ENCODE measurements around the gene TESK2. TPM values are rescaled to one million over a fixed set of nuclear protein-coding genes. Genes with fewer than 3 reads are reported as not detected.
A peak's percentile ranks its signal among the peaks of the same experiment; 100 is the strongest.

The TESK2 gene, protein sequence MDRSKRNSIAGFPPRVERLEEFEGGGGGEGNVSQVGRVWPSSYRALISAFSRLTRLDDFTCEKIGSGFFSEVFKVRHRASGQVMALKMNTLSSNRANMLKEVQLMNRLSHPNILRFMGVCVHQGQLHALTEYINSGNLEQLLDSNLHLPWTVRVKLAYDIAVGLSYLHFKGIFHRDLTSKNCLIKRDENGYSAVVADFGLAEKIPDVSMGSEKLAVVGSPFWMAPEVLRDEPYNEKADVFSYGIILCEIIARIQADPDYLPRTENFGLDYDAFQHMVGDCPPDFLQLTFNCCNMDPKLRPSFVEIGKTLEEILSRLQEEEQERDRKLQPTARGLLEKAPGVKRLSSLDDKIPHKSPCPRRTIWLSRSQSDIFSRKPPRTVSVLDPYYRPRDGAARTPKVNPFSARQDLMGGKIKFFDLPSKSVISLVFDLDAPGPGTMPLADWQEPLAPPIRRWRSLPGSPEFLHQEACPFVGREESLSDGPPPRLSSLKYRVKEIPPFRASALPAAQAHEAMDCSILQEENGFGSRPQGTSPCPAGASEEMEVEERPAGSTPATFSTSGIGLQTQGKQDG
- total RNA-seq: 1 to 10 TPM; 3.7 to 8.7 TPM
- polyA plus RNA-seq: 1 to 10 TPM; 1.8 to 3.6 TPM
- long read RNA-seq, donor 1, partial matches to known transcripts: 257 of 281 reads
- long read RNA-seq, donor 1, other reads (novel, unspliced or antisense): 21 of 281 reads
- long read RNA-seq, donor 2, partial matches to known transcripts: 0 of 1 reads
- long read RNA-seq, donor 2, other reads (novel, unspliced or antisense): 0 of 1 reads
- long read RNA-seq, donor 3: 0 reads
- long read RNA-seq, donor 4, partial matches to known transcripts: 0 of 1 reads
- long read RNA-seq, donor 4, other reads (novel, unspliced or antisense): 0 of 1 reads
- long read RNA-seq, donor 5, partial matches to known transcripts: 0 of 2 reads
- long read RNA-seq, donor 5, other reads (novel, unspliced or antisense): 0 of 2 reads

DNA sequence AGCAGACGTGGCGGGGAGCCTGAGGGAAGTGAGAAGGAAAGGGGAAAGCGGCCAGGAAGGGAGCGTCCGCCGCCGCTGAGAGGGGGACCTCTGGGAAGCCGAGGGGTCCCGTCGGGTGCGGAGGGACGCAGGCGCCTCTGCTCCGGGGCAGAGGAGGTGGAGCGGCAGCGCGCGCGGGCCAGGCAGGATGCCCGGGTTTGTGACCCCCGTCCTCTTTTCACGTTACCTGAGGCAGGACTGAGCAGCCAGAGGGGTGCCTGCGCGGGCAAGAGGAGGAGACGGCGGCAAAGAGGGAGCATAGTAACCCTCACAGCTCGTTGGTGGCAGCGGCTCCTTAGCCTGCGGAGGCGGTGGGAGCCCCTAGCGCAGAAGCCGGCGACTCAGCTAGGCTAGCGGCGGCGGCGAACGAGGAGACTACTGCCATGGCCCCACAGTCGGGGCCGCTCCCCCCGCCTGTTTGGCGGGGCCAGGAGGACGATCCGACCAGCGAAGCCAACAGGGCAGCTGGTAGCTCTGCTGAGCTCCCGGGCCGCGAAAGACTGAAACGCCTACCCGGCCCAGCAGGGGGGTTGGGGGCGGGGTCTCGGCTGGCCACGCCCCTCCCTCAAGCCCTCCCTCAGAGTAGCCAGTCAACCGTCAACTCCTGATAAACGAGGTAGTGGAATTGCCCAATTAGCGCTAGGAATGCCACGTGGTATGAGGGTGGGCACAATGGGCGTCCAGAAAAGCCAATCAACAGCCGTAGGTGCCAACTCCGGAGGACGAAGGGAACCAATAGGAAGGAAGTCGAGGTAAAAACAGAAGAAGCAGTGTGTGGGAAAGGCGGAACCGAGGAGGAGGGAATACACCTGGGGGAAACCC is at the start of gene TESK2:
TESK2 (minus strand) TSS at position 538 of the 861 bp plus-strand sequence. CDS start 33,378 bp downstream, outside the sequence.
- Histone ChIP-seq H3K4me1 (ENCODE audit: control insufficient read depth in 5 of 5, insufficient read depth in 5 of 5, low read length in 5 of 5) (peaks cover 0 to 8% (median 0%) of the 10 kb centered on the region in 5 donors), H3K9me3 (ENCODE audit: control insufficient read depth in 4 of 4, insufficient read depth in 3 of 4, low read length in 3 of 4) (no peaks in the 10 kb centered on the region), H3K27me3 (ENCODE audit: control insufficient read depth in 3 of 3, insufficient read depth in 3 of 3, low read length in 2 of 3) (peaks cover 0 to 2% (median 0%) of the 10 kb centered on the region in 3 donors), H3K9ac (ENCODE audit: insufficient read depth in 1 of 2, low read length in 2 of 2) (peak within 1 kb of the TSS in 1 of 2 donors; percentile 95), H3K36me3 (ENCODE audit: control insufficient read depth in 4 of 4, insufficient read depth in 4 of 4, low read length in 4 of 4) (no peaks in the 10 kb centered on the region), H3K27ac (ENCODE audit: low read depth in 1 of 2, low read length in 1 of 2) (peak within 1 kb of the TSS; percentile 51 to 83), H3K4me3 (peak within 1 kb of the TSS; percentile 59)
- 0% methylated on average over 64 of the region's 64 CpGs for WGBS, 2 donors
- ATAC-seq (ENCODE audit: insufficient read depth, low FRiP score) (peak; percentile 98), DNase-seq (peak; percentile 98 to 100 (median 100))
- TF ChIP-seq, protein P1, sequence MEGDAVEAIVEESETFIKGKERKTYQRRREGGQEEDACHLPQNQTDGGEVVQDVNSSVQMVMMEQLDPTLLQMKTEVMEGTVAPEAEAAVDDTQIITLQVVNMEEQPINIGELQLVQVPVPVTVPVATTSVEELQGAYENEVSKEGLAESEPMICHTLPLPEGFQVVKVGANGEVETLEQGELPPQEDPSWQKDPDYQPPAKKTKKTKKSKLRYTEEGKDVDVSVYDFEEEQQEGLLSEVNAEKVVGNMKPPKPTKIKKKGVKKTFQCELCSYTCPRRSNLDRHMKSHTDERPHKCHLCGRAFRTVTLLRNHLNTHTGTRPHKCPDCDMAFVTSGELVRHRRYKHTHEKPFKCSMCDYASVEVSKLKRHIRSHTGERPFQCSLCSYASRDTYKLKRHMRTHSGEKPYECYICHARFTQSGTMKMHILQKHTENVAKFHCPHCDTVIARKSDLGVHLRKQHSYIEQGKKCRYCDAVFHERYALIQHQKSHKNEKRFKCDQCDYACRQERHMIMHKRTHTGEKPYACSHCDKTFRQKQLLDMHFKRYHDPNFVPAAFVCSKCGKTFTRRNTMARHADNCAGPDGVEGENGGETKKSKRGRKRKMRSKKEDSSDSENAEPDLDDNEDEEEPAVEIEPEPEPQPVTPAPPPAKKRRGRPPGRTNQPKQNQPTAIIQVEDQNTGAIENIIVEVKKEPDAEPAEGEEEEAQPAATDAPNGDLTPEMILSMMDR (IDR thresholded peaks at IDR 0.05; ENCODE audit: control extremely low read depth, extremely low read depth): no peak

DNA sequence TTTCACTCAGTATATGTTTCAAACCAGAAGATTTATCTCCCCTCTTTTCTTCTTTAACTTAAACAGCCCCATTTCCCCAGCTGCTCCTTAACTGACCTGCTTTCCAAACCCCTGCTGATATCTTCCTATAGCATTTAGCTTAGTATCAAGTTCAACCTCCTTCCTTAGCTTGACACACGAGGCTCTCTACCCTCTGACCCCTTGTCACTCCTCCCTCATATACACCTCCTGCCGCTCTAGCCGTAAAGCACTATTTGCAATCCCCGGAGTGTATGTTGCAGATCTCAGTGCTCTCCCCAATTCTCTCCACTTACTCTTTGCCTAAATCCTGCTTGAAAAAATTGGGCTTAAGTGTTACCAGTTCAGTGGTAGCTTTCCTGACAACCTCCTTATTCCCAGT is 45.9 kb upstream of the TESK2 start:
- Histone ChIP-seq H3K9ac (ENCODE audit: insufficient read depth in 1 of 2, low read length in 2 of 2) (no peak overlapping the region), H3K36me3 (ENCODE audit: control insufficient read depth in 4 of 4, insufficient read depth in 4 of 4, low read length in 4 of 4) (no peaks in the 10 kb centered on the region), H3K4me1 (ENCODE audit: control insufficient read depth in 5 of 5, insufficient read depth in 5 of 5, low read length in 5 of 5) (no peaks in the 10 kb centered on the region), H3K27me3 (ENCODE audit: control insufficient read depth in 3 of 3, insufficient read depth in 3 of 3, low read length in 2 of 3) (no peaks in the 10 kb centered on the region), H3K4me3 (no peak overlapping the region), H3K9me3 (ENCODE audit: control insufficient read depth in 4 of 4, insufficient read depth in 3 of 4, low read length in 3 of 4) (no peaks in the 10 kb centered on the region), H3K27ac (ENCODE audit: low read depth in 1 of 2, low read length in 1 of 2) (no peak overlapping the region)
- TF ChIP-seq, protein P1 (IDR thresholded peaks at IDR 0.05; ENCODE audit: control extremely low read depth, extremely low read depth): no peak
- 71 to 72% methylated on average over 4 of the region's 4 CpGs for WGBS, 2 donors
- no peak for ATAC-seq (ENCODE audit: insufficient read depth, low FRiP score)
- no peak for DNase-seq

DNA sequence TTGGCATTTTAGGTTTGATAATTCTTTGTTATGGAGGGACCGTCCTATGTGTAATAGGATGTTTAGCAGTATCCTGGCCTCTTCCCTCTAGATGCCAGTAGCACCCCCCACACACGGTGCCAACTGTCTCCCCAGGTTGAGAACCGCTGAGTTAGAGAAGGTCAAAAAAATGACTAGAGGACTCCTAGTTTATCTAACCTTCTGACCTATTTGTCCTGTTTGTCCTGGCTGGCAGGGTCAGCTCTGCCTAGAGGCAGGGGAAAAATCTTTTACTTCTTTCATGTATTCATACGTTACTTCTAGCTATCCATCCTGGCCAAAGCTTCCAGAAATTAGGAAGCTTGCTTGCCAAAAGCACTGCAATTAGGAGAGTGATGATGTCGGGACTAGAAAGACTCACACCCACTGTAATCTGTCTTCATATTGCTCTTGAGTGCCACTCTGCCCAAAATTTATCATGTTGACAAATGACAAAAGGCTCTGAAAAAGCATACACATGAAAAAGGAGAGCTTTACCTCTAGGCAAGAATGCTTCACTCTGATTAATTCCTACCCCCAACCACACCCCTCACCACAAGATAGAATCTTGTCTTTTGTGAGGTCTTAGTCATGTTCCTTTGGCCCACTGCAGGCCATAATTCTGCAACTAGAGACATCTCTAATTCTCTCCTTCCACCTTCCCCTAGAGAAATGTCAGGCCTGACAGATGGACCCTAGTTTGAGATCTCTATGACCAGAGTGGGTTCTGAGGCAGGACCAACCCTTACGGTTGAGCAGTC is 45.2 kb upstream of the TESK2 start:
- H3K4me3 ChIP-seq: no peak overlapping the region
- no peaks in the 10 kb centered on the region for H3K27me3 ChIP-seq (ENCODE audit: control insufficient read depth in 3 of 3, insufficient read depth in 3 of 3, low read length in 2 of 3)
- no peak overlapping the region for H3K9ac ChIP-seq (ENCODE audit: insufficient read depth in 1 of 2, low read length in 2 of 2)
- DNase-seq: no peak
- no peaks in the 10 kb centered on the region for H3K9me3 ChIP-seq (ENCODE audit: control insufficient read depth in 4 of 4, insufficient read depth in 3 of 4, low read length in 3 of 4)
- TF ChIP-seq, protein P1 (IDR thresholded peaks at IDR 0.05; ENCODE audit: control extremely low read depth, extremely low read depth): no peak
- 70 to 83% methylated on average over 6 of the region's 6 CpGs for WGBS, 2 donors
- H3K27ac ChIP-seq (ENCODE audit: low read depth in 1 of 2, low read length in 1 of 2): no peak overlapping the region
- H3K4me1 ChIP-seq (ENCODE audit: control insufficient read depth in 5 of 5, insufficient read depth in 5 of 5, low read length in 5 of 5): no peaks in the 10 kb centered on the region
- no peaks in the 10 kb centered on the region for H3K36me3 ChIP-seq (ENCODE audit: control insufficient read depth in 4 of 4, insufficient read depth in 4 of 4, low read length in 4 of 4)
- no peak for ATAC-seq (ENCODE audit: insufficient read depth, low FRiP score)

Measured in lung (tissue), 16 donors.